D721Med (cell line): ENCODE data around the gene OAS2.

Experiments
- DNase-seq: peaks from one replicate; pipeline ENCODE4 v3.0.0; 2011; ENCODE audit warnings: low spot score; ENCODE audit not compliant: insufficient read length
- FAIRE-seq: peaks from 2 replicates; lab custom pipeline; 2011; peaks lifted over from hg19 to GRCh38; lab: Jason Lieb, UNC
- TF ChIP-seq, protein P1 (sequence below): IDR thresholded peaks from 2 replicates; pipeline ENCODE4 v1.5.1; 2012; ENCODE audit warnings: mild to moderate bottlenecking, control low read depth; ENCODE audit not compliant: insufficient read depth; ENCODE audit errors: missing control alignments

The OAS2 gene

DNA sequence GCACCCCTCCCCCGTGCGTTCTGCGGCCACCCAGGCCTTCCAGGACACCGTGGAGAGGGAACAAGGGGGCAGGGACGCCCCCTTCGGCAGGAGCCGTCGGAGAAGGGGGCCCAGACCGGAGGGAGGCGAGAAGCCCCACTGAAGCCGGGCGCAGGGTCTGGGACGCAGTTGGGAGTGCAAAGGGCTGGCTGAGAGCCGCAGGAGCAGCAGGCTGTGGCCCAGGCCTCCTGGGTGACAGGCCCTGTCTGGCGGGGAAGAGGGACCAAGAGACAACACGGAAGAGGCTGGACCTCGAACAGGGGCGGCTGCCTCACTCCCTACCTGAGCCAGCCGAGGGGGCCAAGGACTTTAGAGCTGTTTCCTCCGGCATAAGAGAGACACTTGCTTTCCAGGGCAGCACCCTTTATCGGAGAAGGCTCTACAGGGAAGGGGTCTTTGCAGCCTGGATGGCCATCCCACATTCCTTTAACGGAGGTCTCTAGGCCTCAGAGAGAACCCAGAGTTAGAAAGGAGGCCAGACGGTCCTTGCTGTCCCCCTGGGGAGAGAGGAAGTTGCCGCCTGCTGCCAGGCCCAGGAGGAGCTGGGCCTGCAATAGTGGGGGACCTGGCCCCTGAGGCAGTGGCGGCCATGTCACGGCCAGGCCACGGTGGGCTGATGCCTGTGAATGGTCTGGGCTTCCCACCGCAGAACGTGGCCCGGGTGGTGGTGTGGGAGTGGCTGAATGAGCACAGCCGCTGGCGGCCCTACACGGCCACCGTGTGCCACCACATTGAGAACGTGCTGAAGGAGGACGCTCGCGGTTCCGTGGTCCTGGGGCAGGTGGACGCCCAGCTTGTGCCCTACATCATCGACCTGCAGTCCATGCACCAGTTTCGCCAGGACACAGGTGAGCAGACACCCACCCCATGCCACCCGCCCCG lies 79.5 kb downstream of the OAS2 start:
- DNase-seq (no peak), FAIRE-seq (no peak)
- TF ChIP-seq, protein P1, sequence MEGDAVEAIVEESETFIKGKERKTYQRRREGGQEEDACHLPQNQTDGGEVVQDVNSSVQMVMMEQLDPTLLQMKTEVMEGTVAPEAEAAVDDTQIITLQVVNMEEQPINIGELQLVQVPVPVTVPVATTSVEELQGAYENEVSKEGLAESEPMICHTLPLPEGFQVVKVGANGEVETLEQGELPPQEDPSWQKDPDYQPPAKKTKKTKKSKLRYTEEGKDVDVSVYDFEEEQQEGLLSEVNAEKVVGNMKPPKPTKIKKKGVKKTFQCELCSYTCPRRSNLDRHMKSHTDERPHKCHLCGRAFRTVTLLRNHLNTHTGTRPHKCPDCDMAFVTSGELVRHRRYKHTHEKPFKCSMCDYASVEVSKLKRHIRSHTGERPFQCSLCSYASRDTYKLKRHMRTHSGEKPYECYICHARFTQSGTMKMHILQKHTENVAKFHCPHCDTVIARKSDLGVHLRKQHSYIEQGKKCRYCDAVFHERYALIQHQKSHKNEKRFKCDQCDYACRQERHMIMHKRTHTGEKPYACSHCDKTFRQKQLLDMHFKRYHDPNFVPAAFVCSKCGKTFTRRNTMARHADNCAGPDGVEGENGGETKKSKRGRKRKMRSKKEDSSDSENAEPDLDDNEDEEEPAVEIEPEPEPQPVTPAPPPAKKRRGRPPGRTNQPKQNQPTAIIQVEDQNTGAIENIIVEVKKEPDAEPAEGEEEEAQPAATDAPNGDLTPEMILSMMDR: no peak

DNA sequence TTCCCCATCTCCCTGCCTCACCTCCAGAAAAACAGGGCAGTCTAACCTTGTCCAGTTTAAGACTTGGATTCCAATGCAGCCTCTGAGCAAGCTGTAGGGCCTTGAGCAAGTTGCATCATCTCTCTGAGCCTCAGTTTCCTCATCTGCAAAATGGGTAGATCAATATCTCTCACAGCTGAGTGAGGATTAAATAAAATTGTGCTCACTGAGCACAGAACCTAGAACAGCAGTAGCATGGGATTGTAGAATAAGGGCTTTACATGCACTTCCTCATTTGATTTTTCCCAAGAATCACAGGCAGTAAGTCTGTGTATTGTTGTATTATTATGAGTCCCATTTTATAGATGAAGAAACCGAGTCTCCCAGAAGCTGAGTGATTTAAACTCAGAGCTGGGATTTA lies 80.2 kb downstream of the OAS2 start:
- FAIRE-seq (no peak), DNase-seq (no peak)
- TF ChIP-seq, protein P1: no peak

DNA sequence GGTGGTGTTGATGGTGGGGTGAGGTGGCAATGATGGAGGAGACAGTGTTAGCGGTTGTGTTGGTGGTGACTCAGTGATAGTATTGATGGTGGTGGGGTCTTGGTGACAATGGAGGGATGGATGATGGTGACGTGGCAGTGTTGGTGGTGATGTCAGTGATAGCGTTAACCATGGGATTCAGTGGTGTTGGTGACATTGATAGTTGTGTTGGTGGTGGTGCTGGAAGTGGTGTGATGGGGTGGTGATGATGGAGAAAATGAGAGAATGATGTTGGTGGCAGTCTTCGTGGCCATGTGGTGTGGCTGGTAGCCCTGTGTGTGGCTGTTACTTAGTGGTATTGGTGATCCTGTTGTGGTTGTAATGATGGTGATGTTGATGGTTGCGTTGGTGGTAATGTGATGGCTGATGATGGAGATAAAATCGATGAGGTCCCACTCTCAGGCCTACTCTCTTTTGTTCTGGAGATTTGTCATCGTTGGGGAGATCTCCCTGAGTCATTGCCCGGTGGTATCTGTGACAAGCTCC lies 80.8 kb downstream of the OAS2 start:
- TF ChIP-seq, protein P1: no peak
- FAIRE-seq: no peak
- no peak for DNase-seq

DNA sequence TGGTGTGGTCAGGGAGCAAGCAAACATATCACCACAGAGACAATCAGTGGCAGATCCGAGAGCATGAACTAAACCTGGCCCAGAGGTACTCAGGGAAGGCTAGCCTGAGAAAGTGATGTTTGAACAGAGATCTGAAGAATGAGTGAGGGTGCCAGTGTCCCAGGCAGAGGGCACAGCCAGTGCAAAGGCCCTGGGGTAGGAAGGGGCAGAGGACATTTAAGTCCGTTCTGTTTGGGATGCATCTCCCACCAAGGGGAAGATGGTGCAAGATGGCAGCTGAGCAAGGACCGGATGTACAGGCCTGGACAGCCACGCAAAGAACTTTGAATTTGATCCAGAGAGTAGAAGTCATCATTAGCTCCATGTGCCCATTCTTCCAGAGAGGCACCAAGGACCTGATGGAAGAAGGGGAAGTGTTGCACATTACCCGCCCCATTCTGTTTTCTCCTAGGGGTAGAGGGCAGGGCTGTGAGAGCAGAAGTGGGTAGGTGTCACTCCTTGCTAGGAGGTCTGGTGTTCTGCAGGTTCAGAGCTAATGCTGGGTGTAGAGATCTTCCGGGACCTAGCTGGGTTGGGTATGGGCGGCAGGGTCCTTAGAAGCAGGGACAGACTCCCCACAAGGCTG lies 82.1 kb downstream of the OAS2 start:
- FAIRE-seq: no peak

DNA sequence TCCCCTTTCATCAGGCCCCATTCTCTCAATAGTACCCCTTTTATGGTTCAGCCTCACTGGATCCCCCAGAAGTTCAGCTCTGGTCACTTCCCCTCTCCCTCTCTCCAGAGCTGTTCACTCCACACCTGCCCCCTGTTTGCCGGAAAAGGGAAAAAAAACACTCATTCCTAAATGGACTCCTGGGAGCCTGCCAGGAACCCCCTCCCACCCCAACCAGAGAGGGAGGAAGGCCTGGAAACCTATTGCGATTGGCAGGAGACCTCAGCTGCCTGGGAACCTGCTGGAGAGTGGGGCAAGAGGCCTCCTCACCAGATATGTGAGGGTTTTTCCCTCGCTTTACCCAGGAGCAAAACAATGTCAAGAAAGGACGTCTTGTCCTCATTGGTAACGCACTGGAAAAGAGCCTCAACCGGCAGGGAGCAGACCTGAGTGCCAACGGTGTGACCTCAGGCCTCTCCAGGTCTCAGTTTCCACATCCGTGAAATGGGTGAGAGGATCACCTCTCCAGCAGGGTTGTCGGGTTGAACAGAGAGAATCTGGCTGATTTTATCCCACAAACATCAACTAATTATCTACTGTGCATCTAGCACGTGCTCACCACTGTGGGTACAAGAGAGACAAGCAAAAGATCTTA lies 82.9 kb downstream of the OAS2 start:
- no peak for DNase-seq
- TF ChIP-seq, protein P1: no peak
- FAIRE-seq: no peak

More for the DNA sequence above, 82.1 kb downstream of the OAS2 start:
- TF ChIP-seq, protein P1: no peak
- no peak for DNase-seq
